ENCODE data around the gene UNC5A.

DNA sequence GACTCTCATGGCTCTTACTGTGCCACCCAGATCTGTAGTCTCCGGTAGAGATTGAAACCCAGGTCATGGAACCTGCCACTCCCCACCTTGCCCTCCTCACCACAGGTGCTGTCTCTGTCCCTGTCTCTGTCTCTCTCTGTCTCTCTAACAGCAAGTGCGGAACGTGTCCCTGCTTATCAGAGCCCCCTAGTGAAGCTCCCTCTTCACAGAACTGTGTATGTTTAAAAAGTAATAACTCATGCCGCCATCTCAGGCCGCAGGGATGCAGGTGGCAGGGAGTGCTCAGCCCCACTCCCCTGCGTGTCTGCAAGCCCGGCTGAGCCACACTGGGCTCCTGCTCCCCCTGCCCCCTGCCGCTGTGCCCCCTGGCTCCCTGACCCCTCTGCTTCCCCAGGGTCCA is 43.8 kb downstream of the UNC5A start:
- TF ChIP-seq, protein P1, sequence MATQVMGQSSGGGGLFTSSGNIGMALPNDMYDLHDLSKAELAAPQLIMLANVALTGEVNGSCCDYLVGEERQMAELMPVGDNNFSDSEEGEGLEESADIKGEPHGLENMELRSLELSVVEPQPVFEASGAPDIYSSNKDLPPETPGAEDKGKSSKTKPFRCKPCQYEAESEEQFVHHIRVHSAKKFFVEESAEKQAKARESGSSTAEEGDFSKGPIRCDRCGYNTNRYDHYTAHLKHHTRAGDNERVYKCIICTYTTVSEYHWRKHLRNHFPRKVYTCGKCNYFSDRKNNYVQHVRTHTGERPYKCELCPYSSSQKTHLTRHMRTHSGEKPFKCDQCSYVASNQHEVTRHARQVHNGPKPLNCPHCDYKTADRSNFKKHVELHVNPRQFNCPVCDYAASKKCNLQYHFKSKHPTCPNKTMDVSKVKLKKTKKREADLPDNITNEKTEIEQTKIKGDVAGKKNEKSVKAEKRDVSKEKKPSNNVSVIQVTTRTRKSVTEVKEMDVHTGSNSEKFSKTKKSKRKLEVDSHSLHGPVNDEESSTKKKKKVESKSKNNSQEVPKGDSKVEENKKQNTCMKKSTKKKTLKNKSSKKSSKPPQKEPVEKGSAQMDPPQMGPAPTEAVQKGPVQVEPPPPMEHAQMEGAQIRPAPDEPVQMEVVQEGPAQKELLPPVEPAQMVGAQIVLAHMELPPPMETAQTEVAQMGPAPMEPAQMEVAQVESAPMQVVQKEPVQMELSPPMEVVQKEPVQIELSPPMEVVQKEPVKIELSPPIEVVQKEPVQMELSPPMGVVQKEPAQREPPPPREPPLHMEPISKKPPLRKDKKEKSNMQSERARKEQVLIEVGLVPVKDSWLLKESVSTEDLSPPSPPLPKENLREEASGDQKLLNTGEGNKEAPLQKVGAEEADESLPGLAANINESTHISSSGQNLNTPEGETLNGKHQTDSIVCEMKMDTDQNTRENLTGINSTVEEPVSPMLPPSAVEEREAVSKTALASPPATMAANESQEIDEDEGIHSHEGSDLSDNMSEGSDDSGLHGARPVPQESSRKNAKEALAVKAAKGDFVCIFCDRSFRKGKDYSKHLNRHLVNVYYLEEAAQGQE (IDR thresholded peaks at IDR 0.05; ENCODE audit: insufficient read depth in 1 of 2, low read depth in 2 of 2, low read length in 1 of 2) = no peak
- TF ChIP-seq SIN3A (IDR thresholded peaks at IDR 0.05; ENCODE audit: borderline replicate concordance, insufficient read depth, low read depth, low read length) (no peak), POLR2AphosphoS5 (IDR thresholded peaks at IDR 0.05; ENCODE audit: low read depth, low read length) (no peak), TCF7L2 (IDR thresholded peaks at IDR 0.05; ENCODE audit: low read depth, low read length) (no peak)
- TF ChIP-seq, protein P2, sequence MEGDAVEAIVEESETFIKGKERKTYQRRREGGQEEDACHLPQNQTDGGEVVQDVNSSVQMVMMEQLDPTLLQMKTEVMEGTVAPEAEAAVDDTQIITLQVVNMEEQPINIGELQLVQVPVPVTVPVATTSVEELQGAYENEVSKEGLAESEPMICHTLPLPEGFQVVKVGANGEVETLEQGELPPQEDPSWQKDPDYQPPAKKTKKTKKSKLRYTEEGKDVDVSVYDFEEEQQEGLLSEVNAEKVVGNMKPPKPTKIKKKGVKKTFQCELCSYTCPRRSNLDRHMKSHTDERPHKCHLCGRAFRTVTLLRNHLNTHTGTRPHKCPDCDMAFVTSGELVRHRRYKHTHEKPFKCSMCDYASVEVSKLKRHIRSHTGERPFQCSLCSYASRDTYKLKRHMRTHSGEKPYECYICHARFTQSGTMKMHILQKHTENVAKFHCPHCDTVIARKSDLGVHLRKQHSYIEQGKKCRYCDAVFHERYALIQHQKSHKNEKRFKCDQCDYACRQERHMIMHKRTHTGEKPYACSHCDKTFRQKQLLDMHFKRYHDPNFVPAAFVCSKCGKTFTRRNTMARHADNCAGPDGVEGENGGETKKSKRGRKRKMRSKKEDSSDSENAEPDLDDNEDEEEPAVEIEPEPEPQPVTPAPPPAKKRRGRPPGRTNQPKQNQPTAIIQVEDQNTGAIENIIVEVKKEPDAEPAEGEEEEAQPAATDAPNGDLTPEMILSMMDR (IDR thresholded peaks at IDR 0.05) = no peak
